C4-2B (cell line): Measurements from ENCODE around the gene OTC.

ENCODE experiments used
- H3K27ac ChIP-seq: fragments of 450-650 bp; 2 replicates; pipeline ENCODE4 v1.5.1; 2017
- ZFX ChIP-seq: fragments of 450-650 bp; IDR thresholded peaks from 2 replicates; pipeline ENCODE4 v1.6.1; 2017
- TF ChIP-seq, protein P1 (sequence below): fragments of 450-650 bp; conservative IDR thresholded peaks from 2 replicates; pipeline ENCODE4 v1.5.1; 2017; ENCODE audit warnings: mild to moderate bottlenecking

The OTC gene

DNA sequence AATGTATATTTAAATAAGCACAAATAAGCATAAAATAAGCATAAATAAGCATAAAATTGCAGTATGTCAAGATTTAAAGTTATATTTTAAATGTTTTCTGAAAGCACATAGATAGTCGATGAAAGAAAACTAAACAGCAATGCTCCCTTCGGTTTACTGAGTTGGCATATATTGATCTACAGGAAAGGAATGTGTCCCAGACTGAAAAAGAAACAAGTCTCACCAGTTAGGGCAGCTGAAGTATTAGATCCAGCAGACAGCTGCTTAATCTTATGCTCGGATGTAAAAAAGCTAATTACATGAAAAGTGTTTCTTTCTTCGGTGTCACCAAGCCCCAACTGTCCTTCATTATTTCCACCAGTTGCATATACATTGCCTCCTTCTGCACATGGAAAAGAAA lies 33.8 kb upstream of the OTC start:
- no peak for TF ChIP-seq ZFX
- TF ChIP-seq, protein P1, sequence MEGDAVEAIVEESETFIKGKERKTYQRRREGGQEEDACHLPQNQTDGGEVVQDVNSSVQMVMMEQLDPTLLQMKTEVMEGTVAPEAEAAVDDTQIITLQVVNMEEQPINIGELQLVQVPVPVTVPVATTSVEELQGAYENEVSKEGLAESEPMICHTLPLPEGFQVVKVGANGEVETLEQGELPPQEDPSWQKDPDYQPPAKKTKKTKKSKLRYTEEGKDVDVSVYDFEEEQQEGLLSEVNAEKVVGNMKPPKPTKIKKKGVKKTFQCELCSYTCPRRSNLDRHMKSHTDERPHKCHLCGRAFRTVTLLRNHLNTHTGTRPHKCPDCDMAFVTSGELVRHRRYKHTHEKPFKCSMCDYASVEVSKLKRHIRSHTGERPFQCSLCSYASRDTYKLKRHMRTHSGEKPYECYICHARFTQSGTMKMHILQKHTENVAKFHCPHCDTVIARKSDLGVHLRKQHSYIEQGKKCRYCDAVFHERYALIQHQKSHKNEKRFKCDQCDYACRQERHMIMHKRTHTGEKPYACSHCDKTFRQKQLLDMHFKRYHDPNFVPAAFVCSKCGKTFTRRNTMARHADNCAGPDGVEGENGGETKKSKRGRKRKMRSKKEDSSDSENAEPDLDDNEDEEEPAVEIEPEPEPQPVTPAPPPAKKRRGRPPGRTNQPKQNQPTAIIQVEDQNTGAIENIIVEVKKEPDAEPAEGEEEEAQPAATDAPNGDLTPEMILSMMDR = no peak
- no peak overlapping the region for H3K27ac ChIP-seq

DNA sequence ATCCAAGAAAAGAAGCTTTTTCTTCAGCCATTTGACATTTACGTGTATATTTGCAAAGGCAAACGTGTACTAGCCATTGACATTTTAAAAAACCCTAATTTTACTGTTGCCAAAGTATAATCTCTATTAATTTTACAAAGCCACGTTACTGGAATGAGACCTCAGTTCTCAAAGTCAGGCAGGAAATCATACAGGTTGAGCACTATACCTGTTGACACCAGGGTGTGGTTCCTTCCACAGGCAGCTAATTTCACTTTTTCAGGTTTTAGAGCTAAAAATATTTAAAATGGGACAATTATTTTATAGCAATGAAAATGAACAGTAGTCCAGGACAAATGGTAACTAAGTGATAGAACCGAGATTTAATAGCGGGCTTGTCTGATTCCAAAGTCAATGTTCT lies 31.6 kb upstream of the OTC start:
- TF ChIP-seq ZFX = no peak
- TF ChIP-seq, protein P1 = no peak
- H3K27ac ChIP-seq = no peak overlapping the region

DNA sequence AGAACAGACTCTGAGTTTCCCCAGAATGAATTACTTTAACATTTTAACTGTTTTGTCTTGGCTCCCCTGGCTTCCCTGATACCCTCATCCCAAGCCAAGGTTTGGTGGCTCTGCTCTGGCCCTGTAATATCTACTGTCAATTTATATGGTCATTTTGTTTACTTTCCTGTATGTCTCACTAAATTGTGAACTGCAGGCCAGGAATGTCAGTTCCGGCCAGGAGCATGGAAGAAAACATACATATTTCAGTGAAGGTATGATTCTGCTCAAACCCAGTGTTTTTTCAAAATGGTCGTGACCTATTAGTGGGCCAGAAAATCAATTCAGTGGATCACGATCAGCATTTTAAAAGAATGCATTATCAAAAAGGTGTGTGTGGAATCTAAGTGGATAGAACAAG lies 26.3 kb upstream of the OTC start:
- no peak overlapping the region; the same call in 1 of the 2 replicates for H3K27ac ChIP-seq
- no peak for TF ChIP-seq ZFX
- TF ChIP-seq, protein P1 = no peak

DNA sequence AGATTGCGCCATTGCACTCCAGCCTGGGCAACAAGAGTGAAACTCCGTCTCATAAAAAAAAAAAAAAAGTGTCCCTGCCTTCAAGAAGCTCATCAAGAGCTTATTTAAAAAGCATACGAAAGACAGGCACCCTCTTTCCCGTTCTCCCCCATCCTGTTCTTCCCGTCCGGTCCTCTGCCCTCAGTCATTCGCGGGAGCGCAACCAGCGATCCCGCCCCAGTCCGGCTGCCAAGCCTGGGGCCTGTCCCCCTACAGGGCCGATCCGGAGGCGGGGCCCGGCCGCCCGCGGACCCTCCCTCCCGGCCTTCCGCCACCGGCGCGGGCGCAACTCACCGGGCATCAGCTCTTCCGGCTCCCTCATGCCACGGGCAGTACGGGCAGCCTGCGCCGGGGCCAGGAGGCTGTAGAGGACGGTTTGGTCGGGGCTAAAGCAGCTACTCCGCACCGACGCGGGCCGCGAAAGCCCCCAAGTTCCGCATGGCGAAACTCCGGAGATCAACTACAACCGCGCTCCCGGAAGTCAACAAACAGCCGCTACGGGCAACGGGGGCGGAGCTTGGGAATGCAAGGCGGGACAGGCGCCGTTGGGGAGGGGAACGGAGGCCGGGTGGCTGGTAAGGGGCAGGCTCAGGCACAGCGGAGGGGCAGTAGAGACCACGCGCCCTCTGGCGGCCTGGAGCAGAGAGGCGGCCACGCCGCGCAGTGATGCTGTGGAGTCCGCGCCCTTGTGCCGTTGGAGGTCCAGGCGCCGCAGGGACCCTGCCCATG lies 25.2 kb upstream of the OTC start, which contains the start of gene RPGR:
RPGR (minus strand) TSS at position 503 of the 768 bp plus-strand sequence; CDS start at position 361, 142 bp downstream.
- H3K27ac ChIP-seq = peak within 1 kb of the TSS; percentile 71
- TF ChIP-seq, protein P1 = peak; percentile 82
- TF ChIP-seq ZFX = no peak

DNA sequence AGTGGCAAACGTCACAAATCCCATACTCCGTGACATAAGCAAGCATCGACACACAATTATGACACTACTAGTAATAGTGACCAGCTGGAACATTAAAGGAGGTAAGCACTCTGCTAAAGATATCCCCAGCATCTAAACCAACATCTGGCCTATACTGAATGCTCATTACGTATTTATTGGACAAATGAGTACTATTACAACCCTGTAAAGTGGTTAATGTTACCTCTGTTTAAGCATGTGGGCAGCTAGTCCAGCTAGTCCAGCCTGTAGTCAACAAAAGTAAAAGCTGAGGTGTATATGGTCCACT lies 24.7 kb upstream of the OTC start:
- TF ChIP-seq ZFX = no peak
- TF ChIP-seq, protein P1 = peak; percentile 63
- H3K27ac ChIP-seq = peak overlapping the region; percentile 71; the same call in 1 of the 2 replicates

DNA sequence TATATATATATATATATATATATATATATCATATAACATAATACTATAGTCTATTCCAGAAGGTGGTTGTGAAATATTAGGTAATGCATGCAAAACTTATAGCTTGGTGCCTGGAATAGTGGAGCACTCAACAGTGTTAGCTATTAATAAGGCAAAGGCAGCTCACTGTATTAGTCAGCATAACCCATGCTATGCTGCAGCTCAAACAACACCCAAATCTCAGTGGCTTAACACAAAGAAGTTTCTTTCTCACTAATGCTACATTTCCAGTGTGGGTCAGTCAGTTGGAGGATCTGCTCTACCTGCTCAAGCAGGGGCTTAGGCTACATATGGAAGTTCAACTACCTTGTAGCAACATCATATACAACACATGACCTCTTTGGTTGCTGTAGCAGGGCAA lies 19.9 kb upstream of the OTC start:
- no peak overlapping the region for H3K27ac ChIP-seq
- TF ChIP-seq, protein P1 = no peak
- TF ChIP-seq ZFX = no peak

DNA sequence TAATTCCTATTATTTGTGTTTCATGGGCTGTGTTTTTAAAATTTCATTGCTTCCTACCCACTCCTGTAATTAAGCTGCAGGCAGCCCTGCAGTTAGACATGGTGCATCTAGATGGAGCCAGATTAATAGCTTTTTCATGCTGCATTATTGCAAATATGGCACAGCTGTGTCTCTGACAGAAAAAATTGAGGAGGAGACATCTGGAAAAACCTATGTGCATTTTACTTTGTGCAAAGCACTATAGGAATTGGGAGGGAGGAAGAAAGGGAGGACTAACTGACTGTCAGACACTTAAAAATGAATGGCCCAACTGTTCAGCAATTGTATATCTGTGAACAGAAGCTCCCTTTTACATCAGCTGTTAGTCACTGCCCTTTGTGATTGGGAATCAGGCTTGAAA lies 17.0 kb upstream of the OTC start:
- no peak overlapping the region for H3K27ac ChIP-seq
- TF ChIP-seq ZFX = no peak
- TF ChIP-seq, protein P1 = peak; percentile 23
